HepG2 (cell line): ENCODE measurements around the gene STX12. TPM values are rescaled to one million over a fixed set of nuclear protein-coding genes. Genes with fewer than 3 reads are reported as not detected.

Source experiments
- CENPT ChIP-seq: sonication (generic); formaldehyde crosslinking; IDR thresholded peaks from 2 replicates; pipeline ENCODE4 v1.8.0; 2022; ENCODE audit warnings: low read depth, mild to moderate bottlenecking, moderate library complexity, missing genetic modification reagents
- GATA4 ChIP-seq: sonication (generic); IDR thresholded peaks from 2 replicates; pipeline ENCODE4 v1.6.1; 2016; ENCODE audit warnings: antibody characterized with exemption, low read depth, borderline replicate concordance
- GATAD1 ChIP-seq: IDR thresholded peaks from 2 replicates; pipeline ENCODE4 v1.6.1; 2016; ENCODE audit warnings: missing genetic modification reagents, missing compliant biosample characterization
- MAFG ChIP-seq: sonication (generic); formaldehyde crosslinking; IDR thresholded peaks from 2 replicates; pipeline ENCODE4 v1.5.1; 2020; ENCODE audit warnings: mild to moderate bottlenecking, missing genetic modification reagents
- MAZ ChIP-seq, 2 experiments: sonication (generic) in 1 of 2; formaldehyde crosslinking in 1 of 2; IDR thresholded peaks; 2 replicates each; pipeline versions ENCODE4 v1.5.0 to v1.6.1; 2012 to 2020; ENCODE audit warnings: low read depth in 2 of 2, mild to moderate bottlenecking in 2 of 2, borderline replicate concordance in 1 of 2, improper control_type of control experiment in 1 of 2, low read length in 1 of 2, missing genetic modification reagents in 1 of 2, moderate library complexity in 1 of 2
- MIER3 ChIP-seq: IDR thresholded peaks from 2 replicates; pipeline ENCODE4 v1.6.1; 2016; ENCODE audit warnings: missing compliant biosample characterization, borderline replicate concordance
- SNAPC2 ChIP-seq: sonication (generic); formaldehyde crosslinking; IDR thresholded peaks from 2 replicates; pipeline ENCODE4 v1.8.1; 2022; ENCODE audit warnings: mild to moderate bottlenecking, missing genetic modification reagents
- SP5 ChIP-seq: IDR thresholded peaks from 2 replicates; pipeline ENCODE4 v1.6.1; 2016; ENCODE audit warnings: low read depth, borderline replicate concordance
- TAF1 ChIP-seq: sonication (generic); formaldehyde crosslinking; IDR thresholded peaks from 2 replicates; pipeline ENCODE4 v1.4.0; 2020; ENCODE audit warnings: missing genetic modification reagents
- TCF7 ChIP-seq: sonication (generic); IDR thresholded peaks from 2 replicates; pipeline ENCODE4 v1.6.1; 2016; ENCODE audit warnings: antibody characterized with exemption, low read depth
- TFAP4 ChIP-seq: sonication (generic); IDR thresholded peaks from 2 replicates; pipeline ENCODE4 v1.6.1; 2016; ENCODE audit warnings: low read depth, borderline replicate concordance
- ZBTB7B ChIP-seq: sonication (generic); formaldehyde crosslinking; IDR thresholded peaks from 2 replicates; pipeline ENCODE4 v1.4.0; 2020; ENCODE audit warnings: missing genetic modification reagents
- ZMYM4 ChIP-seq: sonication (generic); formaldehyde crosslinking; IDR thresholded peaks from 2 replicates; pipeline ENCODE4 v1.8.1; 2023; ENCODE audit warnings: mild to moderate bottlenecking, missing genetic modification reagents
- ZNF251 ChIP-seq: sonication (generic); formaldehyde crosslinking; IDR thresholded peaks from 2 replicates; pipeline ENCODE4 v1.9.0; 2021; ENCODE audit warnings: mild to moderate bottlenecking, missing genetic modification reagents
- ZNF335 ChIP-seq: sonication (generic); formaldehyde crosslinking; IDR thresholded peaks from 2 replicates; pipeline ENCODE4 v1.4.0; 2020; ENCODE audit warnings: missing genetic modification reagents
- ZNF547 ChIP-seq: sonication (generic); formaldehyde crosslinking; IDR thresholded peaks from 2 replicates; pipeline ENCODE4 v1.5.1; 2020; ENCODE audit warnings: mild to moderate bottlenecking, missing genetic modification reagents
- ZNF562 ChIP-seq: sonication (generic); formaldehyde crosslinking; IDR thresholded peaks from 2 replicates; pipeline ENCODE4 v1.8.0; 2022; ENCODE audit warnings: missing genetic modification reagents, borderline replicate concordance
- polyA plus RNA-seq, 8 experiments: library from polyadenylated mRNA; depleted of rRNA in 3 of 8; stranded (reverse) in 7 of 8; unstranded in 1 of 8; fragments of >200 nt; fragmentation: Illumina TruSeq in 4 of 8; extraction: Trizol in 4 of 8; gene quantifications; 2 replicates each; pipeline versions ENCODE4 v1.2.1 to v1.2.3, GENCODE V29; 2011 to 2016; ENCODE audit warnings: low read depth in 4 of 8, missing spikeins in 1 of 8, mixed read lengths in 1 of 8; ENCODE audit not compliant: insufficient read depth in 1 of 8
- total RNA-seq, 5 experiments: library from RNA; depleted of rRNA; stranded (reverse); fragments of >200 nt; fragmentation: Illumina TruSeq; extraction: Trizol; gene quantifications; 2 replicates each; pipeline ENCODE4 v1.2.3, GENCODE V29; 2016; ENCODE audit warnings: low read depth in 1 of 5
- TF ChIP-seq, protein P1 (sequence below), 2 experiments: IDR thresholded peaks; 2 replicates each; pipeline ENCODE4 v1.6.1; 2011 to 2012; ENCODE audit warnings: low read length in 2 of 2, borderline replicate concordance in 1 of 2, low read depth in 1 of 2, mild to moderate bottlenecking in 1 of 2, moderate library complexity in 1 of 2
- TF ChIP-seq, protein P2 (sequence below): sonication (generic); formaldehyde crosslinking; IDR thresholded peaks from 2 replicates; pipeline ENCODE4 v1.4.0; 2020; ENCODE audit warnings: missing genetic modification reagents; ENCODE audit errors: not compliant biosample characterization
- TF ChIP-seq, protein P3 (sequence below): sonication (generic); formaldehyde crosslinking; IDR thresholded peaks from 2 replicates; pipeline ENCODE4 v1.5.0; 2020; ENCODE audit warnings: missing genetic modification reagents
- TF ChIP-seq, protein P4 (sequence below): sonication (generic); formaldehyde crosslinking; IDR thresholded peaks from 2 replicates; pipeline ENCODE4 v1.4.0; 2020; ENCODE audit warnings: missing genetic modification reagents

The STX12 gene
- total and polyA plus RNA-seq, 2 of the 13 experiments (the other 11 are each of a cell fraction or from before 2014, with no cell fraction given) = 9.0 to 19.7 TPM

DNA sequence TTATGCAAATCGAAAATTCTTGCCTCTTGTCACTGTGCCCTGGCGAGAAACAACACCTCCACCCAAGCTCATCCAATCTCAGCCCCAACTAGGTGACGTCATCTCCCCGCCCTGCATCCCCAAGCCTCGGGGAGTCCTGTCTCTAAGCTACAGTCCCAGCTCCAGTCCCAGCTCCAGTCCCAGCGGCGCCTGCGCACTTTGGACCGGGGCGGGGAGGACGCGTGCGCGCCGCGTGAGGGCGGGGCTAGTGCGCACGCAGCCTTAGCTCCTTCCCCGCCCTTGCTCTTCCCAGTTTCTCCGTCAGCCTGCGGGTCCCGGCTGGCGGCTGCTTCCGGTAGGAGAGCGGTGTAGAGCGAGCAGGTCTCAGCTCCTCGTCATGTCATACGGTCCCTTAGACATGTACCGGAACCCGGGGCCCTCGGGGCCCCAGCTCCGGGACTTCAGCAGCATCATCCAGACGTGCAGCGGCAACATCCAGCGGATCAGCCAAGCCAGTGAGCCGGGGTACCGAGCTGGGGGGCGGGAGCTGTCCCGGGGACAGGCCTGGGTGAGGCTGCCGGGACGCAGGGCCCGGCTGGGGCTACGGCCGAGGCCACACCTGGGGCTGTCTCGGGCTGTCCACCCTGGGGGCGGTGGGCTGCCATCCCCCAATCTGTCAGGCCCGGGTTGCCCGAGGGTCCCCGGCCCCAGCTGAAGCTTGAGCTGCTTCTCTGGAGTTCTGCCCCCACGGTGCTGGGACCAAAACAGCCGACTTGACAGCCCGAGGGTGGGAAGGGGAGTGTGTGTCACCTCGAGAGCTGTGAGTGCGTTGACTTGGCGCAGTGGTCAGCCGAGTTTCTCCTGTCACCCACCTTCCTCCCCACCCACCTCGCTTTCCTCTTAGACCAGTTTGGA, at the start of gene STX12 (continued):
- TF ChIP-seq, protein P1, sequence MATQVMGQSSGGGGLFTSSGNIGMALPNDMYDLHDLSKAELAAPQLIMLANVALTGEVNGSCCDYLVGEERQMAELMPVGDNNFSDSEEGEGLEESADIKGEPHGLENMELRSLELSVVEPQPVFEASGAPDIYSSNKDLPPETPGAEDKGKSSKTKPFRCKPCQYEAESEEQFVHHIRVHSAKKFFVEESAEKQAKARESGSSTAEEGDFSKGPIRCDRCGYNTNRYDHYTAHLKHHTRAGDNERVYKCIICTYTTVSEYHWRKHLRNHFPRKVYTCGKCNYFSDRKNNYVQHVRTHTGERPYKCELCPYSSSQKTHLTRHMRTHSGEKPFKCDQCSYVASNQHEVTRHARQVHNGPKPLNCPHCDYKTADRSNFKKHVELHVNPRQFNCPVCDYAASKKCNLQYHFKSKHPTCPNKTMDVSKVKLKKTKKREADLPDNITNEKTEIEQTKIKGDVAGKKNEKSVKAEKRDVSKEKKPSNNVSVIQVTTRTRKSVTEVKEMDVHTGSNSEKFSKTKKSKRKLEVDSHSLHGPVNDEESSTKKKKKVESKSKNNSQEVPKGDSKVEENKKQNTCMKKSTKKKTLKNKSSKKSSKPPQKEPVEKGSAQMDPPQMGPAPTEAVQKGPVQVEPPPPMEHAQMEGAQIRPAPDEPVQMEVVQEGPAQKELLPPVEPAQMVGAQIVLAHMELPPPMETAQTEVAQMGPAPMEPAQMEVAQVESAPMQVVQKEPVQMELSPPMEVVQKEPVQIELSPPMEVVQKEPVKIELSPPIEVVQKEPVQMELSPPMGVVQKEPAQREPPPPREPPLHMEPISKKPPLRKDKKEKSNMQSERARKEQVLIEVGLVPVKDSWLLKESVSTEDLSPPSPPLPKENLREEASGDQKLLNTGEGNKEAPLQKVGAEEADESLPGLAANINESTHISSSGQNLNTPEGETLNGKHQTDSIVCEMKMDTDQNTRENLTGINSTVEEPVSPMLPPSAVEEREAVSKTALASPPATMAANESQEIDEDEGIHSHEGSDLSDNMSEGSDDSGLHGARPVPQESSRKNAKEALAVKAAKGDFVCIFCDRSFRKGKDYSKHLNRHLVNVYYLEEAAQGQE (IDR thresholded peaks at IDR 0.05; ENCODE audit: borderline replicate concordance in 1 of 2, low read depth in 1 of 2, low read length in 2 of 2) = 0 out of 4 replicates have a peak, but pooled peaks of 1 of the 2 experiments have one; percentile 55
- TF ChIP-seq GATAD1 (CRISPR knock-in tag) (peak; percentile 80), ZMYM4 (CRISPR knock-in tag) (no peak; the same call in 1 of the 2 replicates), SNAPC2 (CRISPR knock-in tag) (no peak), ZNF547 (CRISPR knock-in tag) (peak; percentile 94), ZNF335 (CRISPR knock-in tag) (no peak), ZNF251 (CRISPR knock-in tag) (no peak), GATA4 (0 out of 2 replicates have a peak, but pooled peaks have one; percentile 46), CENPT (CRISPR knock-in tag) (no peak), ZNF562 (CRISPR knock-in tag) (no peak), SP5 (CRISPR knock-in tag) (peak; percentile 83), MAZ (IDR thresholded peaks at IDR 0.05; ENCODE audit: borderline replicate concordance, low read depth, low read length) (peak; percentile 66; the same call in 1 of the 2 replicates), MAZ (CRISPR knock-in tag; IDR thresholded peaks at IDR 0.05; ENCODE audit: low read depth) (peak; percentile 69; the same call in 1 of the 2 replicates), TFAP4 (peak; percentile 61), TAF1 (CRISPR knock-in tag) (peak; percentile 90), ZBTB7B (CRISPR knock-in tag) (no peak), TCF7 (no peak), MAFG (no peak), MIER3 (CRISPR knock-in tag) (no peak)
- TF ChIP-seq, protein P2, sequence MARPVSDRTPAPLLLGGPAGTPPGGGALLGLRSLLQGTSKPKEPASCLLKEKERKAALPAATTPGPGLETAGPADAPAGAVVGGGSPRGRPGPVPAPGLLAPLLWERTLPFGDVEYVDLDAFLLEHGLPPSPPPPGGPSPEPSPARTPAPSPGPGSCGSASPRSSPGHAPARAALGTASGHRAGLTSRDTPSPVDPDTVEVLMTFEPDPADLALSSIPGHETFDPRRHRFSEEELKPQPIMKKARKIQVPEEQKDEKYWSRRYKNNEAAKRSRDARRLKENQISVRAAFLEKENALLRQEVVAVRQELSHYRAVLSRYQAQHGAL (CRISPR knock-in tag) = no peak
- TF ChIP-seq, protein P3, sequence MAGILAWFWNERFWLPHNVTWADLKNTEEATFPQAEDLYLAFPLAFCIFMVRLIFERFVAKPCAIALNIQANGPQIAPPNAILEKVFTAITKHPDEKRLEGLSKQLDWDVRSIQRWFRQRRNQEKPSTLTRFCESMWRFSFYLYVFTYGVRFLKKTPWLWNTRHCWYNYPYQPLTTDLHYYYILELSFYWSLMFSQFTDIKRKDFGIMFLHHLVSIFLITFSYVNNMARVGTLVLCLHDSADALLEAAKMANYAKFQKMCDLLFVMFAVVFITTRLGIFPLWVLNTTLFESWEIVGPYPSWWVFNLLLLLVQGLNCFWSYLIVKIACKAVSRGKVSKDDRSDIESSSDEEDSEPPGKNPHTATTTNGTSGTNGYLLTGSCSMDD (CRISPR knock-in tag) = no peak
- TF ChIP-seq, protein P4, sequence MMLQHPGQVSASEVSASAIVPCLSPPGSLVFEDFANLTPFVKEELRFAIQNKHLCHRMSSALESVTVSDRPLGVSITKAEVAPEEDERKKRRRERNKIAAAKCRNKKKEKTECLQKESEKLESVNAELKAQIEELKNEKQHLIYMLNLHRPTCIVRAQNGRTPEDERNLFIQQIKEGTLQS (CRISPR knock-in tag) = peak; percentile 56
